ENCODE data around the gene SNAPC3.
"Not testable (repeated sequence)": the region's sequence is repeated elsewhere in the genome, so short reads cannot be mapped to it uniquely, and the experiment has no call there.

Gene SNAPC3

DNA sequence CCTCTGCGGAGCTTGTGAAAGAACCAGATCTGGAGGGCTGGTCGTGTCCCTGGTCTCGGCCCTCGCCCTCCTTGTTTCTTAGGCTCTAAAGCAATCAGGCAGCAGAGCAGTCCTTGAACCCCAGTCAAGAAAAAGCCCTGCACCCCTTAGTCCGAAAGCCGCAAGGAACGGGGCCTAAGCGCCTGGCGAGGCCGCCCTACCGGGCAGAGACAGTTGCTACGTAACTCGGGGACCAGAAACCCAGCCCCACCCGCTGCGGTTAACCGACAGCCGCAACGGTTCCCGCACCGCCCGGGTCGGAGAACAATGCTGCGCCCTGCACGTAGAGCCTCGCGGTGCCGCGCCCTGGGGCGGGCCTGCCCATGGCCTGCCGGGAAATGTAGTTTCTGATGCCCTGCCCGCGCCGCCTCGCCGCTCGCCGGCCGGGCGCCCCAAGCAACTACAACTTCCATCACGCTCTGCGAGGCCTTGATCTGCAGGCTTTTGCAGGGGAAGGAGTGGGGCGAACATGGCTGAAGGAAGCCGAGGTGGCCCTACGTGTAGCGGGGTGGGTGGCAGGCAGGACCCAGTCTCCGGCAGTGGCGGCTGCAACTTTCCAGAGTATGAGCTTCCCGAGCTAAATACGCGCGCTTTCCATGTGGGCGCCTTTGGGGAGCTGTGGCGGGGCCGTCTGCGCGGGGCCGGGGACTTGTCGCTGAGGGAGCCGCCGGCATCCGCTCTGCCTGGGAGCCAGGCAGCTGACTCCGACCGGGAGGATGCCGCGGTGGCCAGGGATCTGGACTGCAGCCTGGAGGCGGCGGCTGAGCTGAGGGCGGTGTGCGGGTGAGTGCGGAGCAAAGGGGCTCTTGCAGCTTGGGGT is at the start of gene SNAPC3:
Gene SNAPC3, plus strand, starts transcription at position 505 of the 859 bp plus-strand sequence. Its CDS starts 4 bp downstream, at position 509.
- peak; percentile 78 for DNase-seq

- no peak for DNase-seq
Observed at GRCh38 chr9:15373881-15374280, 48.8 kb upstream of the SNAPC3 start.

DNA sequence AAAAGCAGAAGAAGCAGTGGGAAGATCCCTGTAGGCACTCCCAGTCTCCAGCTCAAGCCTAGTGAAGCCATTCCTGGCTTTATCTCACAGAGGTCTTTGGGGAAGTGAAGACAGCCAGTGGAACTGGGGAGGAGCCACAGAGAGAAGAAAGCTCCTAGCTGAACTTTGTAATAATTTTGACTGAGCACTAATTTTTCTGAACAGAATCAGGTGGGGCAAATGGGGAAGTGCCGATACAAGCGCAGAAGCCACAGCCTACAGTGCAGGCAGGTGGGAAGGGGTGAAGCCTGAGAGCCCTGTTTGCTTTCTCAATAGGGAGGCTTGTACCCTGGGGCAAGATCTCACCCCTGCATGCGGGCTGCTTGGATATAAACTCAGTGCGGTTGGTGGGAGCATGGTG is 48.4 kb upstream of the SNAPC3 start:
- DNase-seq: no peak

GRCh38 chr9:15374825-15375224 is 47.9 kb upstream of the SNAPC3 start:
- no peak for DNase-seq

DNA sequence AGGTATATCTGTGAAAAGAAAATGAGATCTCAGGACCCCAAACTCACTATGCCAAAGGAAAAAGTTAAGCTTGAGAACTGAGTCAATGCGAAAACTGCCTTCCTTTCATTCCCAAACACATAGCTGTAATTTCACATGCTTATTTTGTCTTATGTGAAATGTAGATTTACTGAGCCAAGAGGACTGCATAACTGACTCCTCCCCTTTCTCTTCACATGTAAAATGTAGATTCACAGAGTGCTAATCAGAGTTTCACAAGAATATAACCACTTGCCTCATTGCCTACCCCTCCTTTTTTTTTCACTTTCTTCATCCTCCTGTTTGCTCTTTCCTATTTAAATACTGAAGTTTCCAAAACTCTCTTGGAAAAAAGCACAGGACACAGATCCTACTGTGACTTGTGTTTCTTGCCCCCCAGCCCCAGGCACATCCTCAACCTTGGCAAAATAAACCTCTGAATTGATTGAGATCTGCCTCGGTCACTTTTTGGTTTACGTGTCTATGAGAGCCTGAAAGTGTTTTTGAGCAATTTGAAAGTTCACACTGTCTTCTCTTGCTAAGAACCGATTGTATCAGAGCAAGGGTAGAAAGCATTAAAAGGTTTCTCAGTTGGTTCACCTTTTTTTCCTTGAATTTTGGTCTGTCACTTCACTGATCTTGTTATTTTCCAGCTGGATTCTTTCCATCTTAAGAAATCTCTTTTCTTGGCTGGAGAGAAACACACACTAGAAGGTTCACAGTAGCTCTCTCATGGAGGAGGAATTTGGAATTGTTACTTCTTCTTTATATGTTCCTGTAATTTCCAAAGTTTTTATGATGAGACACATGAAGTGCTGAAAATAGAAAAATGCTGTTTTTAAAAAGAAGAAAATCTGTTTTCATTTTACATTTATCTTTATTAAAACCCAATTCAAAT is 44.8 kb upstream of the SNAPC3 start:
- no peak for DNase-seq

- not testable (repeated sequence) for DNase-seq
Observed at GRCh38 chr9:15379317-15379716, 43.4 kb upstream of the SNAPC3 start.

DNA sequence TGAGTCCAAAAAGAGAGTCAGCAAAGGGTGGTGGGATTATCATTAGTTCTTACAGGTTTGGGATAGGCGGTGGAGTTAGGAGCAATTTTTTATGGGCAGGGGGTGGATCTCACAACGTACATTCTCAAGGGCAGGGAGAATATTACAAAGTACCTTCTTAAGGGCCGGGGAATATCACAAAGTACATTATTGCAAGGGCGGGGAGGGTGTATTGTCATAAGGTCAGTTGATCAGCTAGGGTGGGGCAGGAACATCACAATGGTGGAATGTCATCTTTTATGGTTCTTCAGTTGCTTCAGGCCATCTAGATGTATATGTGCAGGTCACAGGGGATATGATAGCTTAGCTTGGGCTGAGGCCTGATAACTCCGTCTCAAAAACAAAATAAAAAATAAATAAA is 42.8 kb upstream of the SNAPC3 start:
- DNase-seq: not testable (repeated sequence)

GRCh38 chr9:15381491-15381890 is 41.2 kb upstream of the SNAPC3 start:
- no peak for DNase-seq

- no peak for DNase-seq
Observed at GRCh38 chr9:15386465-15386864, 36.2 kb upstream of the SNAPC3 start.

GRCh38 chr9:15389173-15389572 is 33.5 kb upstream of the SNAPC3 start:
- no peak for DNase-seq

GRCh38 chr9:15389631-15390030 is 33.0 kb upstream of the SNAPC3 start:
- no peak for DNase-seq

DNA sequence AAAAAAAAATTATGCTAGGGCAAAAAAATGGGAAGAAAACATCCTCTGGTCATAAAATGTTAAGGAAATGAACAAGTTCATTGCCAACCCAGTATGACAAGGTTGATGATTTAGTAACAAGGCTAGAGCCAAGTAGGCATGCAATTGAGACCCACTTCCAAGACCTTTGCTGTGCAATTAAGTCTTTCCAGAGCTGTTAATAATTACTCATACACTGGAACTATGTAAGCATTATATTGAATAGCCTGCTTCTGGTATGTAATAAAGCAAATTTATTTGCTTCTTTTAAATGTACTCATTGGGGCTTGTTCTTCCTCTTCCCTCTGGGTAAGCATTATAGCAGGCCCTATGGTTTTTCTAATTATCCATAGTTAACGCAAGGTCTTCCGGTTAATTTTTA is 32.5 kb upstream of the SNAPC3 start:
- no peak for DNase-seq

DNA sequence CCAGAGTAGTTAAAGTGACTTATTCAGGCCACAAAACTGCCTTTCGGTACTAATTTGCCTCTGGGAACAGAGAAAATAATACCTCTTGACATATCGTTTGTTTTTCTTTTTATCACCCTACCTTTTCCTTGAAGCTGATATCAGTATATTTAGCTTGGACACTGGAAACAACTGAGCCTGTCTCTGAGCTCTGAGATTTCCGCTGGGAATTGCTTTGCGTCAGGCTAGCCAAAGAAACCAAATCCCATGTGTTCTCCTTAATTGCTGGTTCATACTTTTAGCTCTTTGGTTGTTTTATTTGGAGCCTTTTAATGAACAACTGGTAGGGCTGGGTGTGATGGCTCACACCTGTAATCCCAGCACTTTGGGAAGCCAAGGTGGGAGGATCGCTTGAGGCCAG is 30.3 kb upstream of the SNAPC3 start:
- DNase-seq: no peak

GRCh38 chr9:15400281-15400941 is 22.3 kb upstream of the SNAPC3 start:
- DNase-seq: no peak

- DNase-seq: no peak
Observed at GRCh38 chr9:15401266-15401665, 21.4 kb upstream of the SNAPC3 start.

DNA sequence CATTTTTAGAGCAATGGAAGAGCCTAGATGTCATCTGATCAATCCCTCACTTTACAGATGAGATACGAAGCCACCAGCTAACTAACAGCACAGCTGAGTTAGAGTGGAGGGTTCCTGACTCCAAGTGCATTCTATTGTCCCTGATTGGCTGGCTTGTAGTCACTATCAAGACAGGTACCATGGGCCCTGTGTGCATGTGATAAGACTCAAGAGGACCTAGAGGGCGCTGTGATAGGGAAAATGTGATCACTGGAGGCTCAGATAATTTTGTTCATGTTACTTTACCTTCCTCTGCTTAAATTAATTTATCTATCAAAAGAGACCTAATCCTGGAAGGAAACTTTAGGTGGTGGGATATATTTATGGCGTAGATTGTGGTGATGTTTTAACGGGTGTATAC is 19.5 kb upstream of the SNAPC3 start:
- DNase-seq: no peak

GRCh38 chr9:15404171-15404570 is 18.5 kb upstream of the SNAPC3 start:
- DNase-seq: no peak

DNA sequence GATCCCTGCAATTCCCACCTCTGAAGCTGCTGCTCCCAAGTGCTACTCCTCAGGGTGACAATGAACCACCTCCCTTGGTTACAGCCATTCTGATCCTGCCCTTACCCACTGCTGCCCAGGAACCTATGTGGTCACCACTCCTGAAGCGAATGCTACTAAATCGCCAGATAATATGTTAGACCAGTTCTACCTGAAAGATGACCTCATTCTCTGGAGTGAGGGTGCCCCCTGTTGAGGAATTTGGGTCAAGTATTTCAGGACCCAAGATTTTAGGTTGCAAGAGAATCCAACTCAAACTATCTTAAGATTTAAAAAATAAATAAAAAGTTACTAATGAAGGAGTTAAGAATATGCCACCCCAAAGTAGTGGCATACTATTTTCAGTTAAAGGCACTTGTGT is 5.8 kb upstream of the SNAPC3 start:
- DNase-seq: peak; percentile 14

DNA sequence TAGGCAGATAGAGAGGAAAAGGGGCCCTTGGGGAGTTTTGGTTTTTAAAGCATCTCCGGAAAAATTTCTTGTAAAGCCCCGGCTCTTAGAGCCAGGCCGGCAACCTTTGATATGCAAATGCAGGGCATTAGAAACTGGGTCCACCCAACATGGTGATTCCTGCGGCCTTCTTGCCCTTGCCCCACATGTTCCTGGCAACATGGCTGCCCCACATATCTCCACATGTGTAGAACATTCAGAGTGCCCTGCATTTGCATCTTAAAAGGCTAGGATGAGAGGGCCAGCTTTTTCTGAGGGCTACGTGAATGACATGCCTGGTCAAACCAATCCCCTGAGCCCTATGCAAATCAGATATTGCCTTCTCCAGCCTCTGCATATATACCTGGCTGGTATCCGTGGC is 5.0 kb upstream of the SNAPC3 start:
- no peak for DNase-seq

DNA sequence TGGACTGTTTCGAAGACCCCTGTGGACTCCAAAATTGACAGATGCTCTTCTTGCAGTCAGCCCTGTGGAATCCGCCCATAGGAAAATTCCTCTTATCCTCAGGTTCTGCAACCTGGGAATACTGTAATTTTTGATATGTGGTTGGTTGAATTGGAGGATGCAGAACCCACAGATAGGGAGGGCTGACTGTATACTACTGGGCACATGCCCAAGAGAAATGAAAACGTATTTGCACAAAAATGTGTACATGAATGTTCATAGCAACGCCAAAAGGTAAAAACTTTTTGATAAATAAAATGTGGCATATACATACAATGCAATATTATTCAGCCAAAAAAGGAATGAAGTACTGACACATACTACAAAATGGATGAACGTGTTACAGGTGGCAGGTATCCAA is 1.9 kb upstream of the SNAPC3 start:
- DNase-seq: no peak

DNA sequence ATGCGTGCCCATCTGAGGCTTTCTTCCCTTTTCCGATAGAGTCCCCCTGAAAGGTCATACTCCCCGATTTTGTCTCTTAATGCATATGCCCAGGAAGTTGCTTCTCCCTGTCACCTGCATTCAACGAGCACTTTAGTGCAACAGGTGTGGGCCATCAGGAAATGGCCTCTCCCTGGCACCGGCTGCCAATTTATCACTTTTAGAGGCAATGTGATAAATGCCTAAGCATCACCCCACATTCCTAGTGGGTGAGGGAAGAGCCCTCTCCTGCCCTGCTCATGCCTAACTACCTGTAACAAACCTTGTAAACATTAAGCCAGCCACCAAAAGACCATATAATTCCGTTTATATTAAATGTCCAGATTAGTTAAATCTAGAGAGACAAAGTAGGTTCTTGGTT is 1.1 kb upstream of the SNAPC3 start:
- DNase-seq: no peak

GRCh38 chr9:15421990-15422371 is 695 bp upstream of the SNAPC3 start:
- no peak for DNase-seq

DNA sequence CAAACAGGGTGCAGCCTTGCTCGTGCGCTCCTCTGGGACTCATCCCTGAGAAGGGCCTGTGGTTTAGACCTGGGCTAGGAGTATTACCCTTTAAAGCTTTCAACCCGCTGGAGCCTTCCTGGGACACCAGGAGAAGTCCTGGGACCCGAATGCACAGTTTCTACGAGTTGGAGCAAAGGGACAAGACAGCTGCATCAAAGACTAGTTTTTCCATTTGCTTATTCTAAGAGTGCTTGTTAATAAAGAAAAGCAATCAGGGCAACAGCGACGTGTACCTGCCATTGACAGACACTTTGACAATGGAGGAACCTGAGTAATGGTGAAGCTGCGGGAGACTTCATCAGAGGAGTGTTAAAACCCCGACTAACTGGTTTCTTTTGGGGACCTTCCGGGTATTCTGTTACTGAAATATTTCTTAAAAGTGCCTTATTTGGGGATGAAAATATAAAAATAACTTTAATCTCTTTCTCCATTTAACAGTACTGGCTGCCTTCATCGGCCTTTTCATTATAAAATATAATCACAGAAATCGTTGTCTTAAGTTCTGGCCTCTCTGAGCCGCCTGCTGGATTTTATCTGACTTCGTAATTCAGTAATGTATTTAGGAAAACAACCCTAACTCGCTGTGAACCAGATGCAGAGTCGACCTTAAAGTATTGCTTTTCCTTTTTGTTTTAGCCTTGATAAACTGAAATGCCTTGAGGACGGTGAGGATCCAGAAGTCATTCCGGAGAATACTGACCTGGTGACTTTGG is 732 bp downstream of the SNAPC3 start:
- no peak for DNase-seq

Data from NCI-H510A treated with DMSO at 0.1 percent for 48 hours (cell line).